ENCODE data around the gene NRN1L.
A peak's percentile ranks its signal among the peaks of the same experiment; 100 is the strongest.

The NRN1L gene

GRCh38 chr16:67923414-67924116 lies 38.9 kb downstream of the NRN1L start:
- no peak overlapping the region for H3K9ac ChIP-seq (ENCODE audit: low read depth, low read length)
- no peaks in the 10 kb centered on the region for H3K27me3 ChIP-seq (ENCODE audit: control insufficient read depth, insufficient read depth, low read length)
- H3K4me1 ChIP-seq (ENCODE audit: control insufficient read depth, insufficient read depth, low read length): peaks cover 13% of the 10 kb centered on the region
- H3K4me3 ChIP-seq (ENCODE audit: low read length): no peak overlapping the region
- no peaks in the 10 kb centered on the region for H3K9me3 ChIP-seq (replicated peaks; ENCODE audit: low read length)
- no peak overlapping the region for H3K4me2 ChIP-seq (ENCODE audit: low read length)
- H3K36me3 ChIP-seq (ENCODE audit: insufficient read depth, low read length): peaks cover 27% of the 10 kb centered on the region

GRCh38 chr16:67924140-67924906 lies 39.6 kb downstream of the NRN1L start:
- peaks cover 32% of the 10 kb centered on the region for H3K36me3 ChIP-seq (ENCODE audit: insufficient read depth, low read length)

GRCh38 chr16:67926181-67926750 lies 41.6 kb downstream of the NRN1L start:
- Histone ChIP-seq H3K9me3 (replicated peaks; ENCODE audit: low read length) (no peaks in the 10 kb centered on the region), H3K4me1 (ENCODE audit: control insufficient read depth, insufficient read depth, low read length) (peaks cover 13% of the 10 kb centered on the region), H3K36me3 (ENCODE audit: insufficient read depth, low read length) (peaks cover 27% of the 10 kb centered on the region), H3K27me3 (ENCODE audit: control insufficient read depth, insufficient read depth, low read length) (no peaks in the 10 kb centered on the region), H3K9ac (ENCODE audit: low read depth, low read length) (peak overlapping the region; percentile 23), H3K4me3 (ENCODE audit: low read length) (no peak overlapping the region), H3K4me2 (ENCODE audit: low read length) (peak overlapping the region; percentile 24)

More at GRCh38 chr16:67924140-67924906, 39.6 kb downstream of the NRN1L start:
- Histone ChIP-seq H3K9ac (ENCODE audit: low read depth, low read length) (no peak overlapping the region), H3K9me3 (replicated peaks; ENCODE audit: low read length) (no peaks in the 10 kb centered on the region), H3K4me3 (ENCODE audit: low read length) (no peak overlapping the region), H3K4me2 (ENCODE audit: low read length) (no peak overlapping the region), H3K4me1 (ENCODE audit: control insufficient read depth, insufficient read depth, low read length) (peaks cover 13% of the 10 kb centered on the region), H3K27me3 (ENCODE audit: control insufficient read depth, insufficient read depth, low read length) (no peaks in the 10 kb centered on the region)

GRCh38 chr16:67927131-67927941 lies 42.7 kb downstream of the NRN1L start:
- Histone ChIP-seq H3K36me3 (ENCODE audit: insufficient read depth, low read length) (peaks cover 27% of the 10 kb centered on the region), H3K9ac (ENCODE audit: low read depth, low read length) (no peak overlapping the region), H3K9me3 (replicated peaks; ENCODE audit: low read length) (no peaks in the 10 kb centered on the region), H3K4me1 (ENCODE audit: control insufficient read depth, insufficient read depth, low read length) (peaks cover 13% of the 10 kb centered on the region), H3K4me2 (ENCODE audit: low read length) (no peak overlapping the region), H3K27me3 (ENCODE audit: control insufficient read depth, insufficient read depth, low read length) (no peaks in the 10 kb centered on the region), H3K4me3 (ENCODE audit: low read length) (no peak overlapping the region)

GRCh38 chr16:67928147-67928546 lies 43.5 kb downstream of the NRN1L start:
- H3K36me3 ChIP-seq (ENCODE audit: insufficient read depth, low read length): peaks cover 27% of the 10 kb centered on the region

GRCh38 chr16:67928561-67929364 lies 44.1 kb downstream of the NRN1L start:
- Histone ChIP-seq H3K4me1 (ENCODE audit: control insufficient read depth, insufficient read depth, low read length) (peaks cover 13% of the 10 kb centered on the region), H3K9ac (ENCODE audit: low read depth, low read length) (no peak overlapping the region), H3K4me3 (ENCODE audit: low read length) (no peak overlapping the region), H3K36me3 (ENCODE audit: insufficient read depth, low read length) (peaks cover 23% of the 10 kb centered on the region), H3K27me3 (ENCODE audit: control insufficient read depth, insufficient read depth, low read length) (no peaks in the 10 kb centered on the region), H3K4me2 (ENCODE audit: low read length) (no peak overlapping the region), H3K9me3 (replicated peaks; ENCODE audit: low read length) (no peaks in the 10 kb centered on the region)

More at GRCh38 chr16:67928147-67928546, 43.5 kb downstream of the NRN1L start:
- H3K4me2 ChIP-seq (ENCODE audit: low read length): no peak overlapping the region
- no peaks in the 10 kb centered on the region for H3K9me3 ChIP-seq (replicated peaks; ENCODE audit: low read length)
- H3K9ac ChIP-seq (ENCODE audit: low read depth, low read length): no peak overlapping the region
- H3K4me3 ChIP-seq (ENCODE audit: low read length): no peak overlapping the region
- H3K4me1 ChIP-seq (ENCODE audit: control insufficient read depth, insufficient read depth, low read length): peaks cover 13% of the 10 kb centered on the region
- H3K27me3 ChIP-seq (ENCODE audit: control insufficient read depth, insufficient read depth, low read length): no peaks in the 10 kb centered on the region

GRCh38 chr16:67930191-67930590 lies 45.5 kb downstream of the NRN1L start:
- H3K27me3 ChIP-seq (ENCODE audit: control insufficient read depth, insufficient read depth, low read length): no peaks in the 10 kb centered on the region
- no peak overlapping the region for H3K9ac ChIP-seq (ENCODE audit: low read depth, low read length)
- H3K4me1 ChIP-seq (ENCODE audit: control insufficient read depth, insufficient read depth, low read length): peaks cover 22% of the 10 kb centered on the region
- no peak overlapping the region for H3K4me3 ChIP-seq (ENCODE audit: low read length)
- no peak overlapping the region for H3K4me2 ChIP-seq (ENCODE audit: low read length)
- peaks cover 17% of the 10 kb centered on the region for H3K36me3 ChIP-seq (ENCODE audit: insufficient read depth, low read length)
- no peaks in the 10 kb centered on the region for H3K9me3 ChIP-seq (replicated peaks; ENCODE audit: low read length)

- H3K27me3 ChIP-seq (ENCODE audit: control insufficient read depth, insufficient read depth, low read length): no peaks in the 10 kb centered on the region
- peaks cover 17% of the 10 kb centered on the region for H3K36me3 ChIP-seq (ENCODE audit: insufficient read depth, low read length)
- H3K4me1 ChIP-seq (ENCODE audit: control insufficient read depth, insufficient read depth, low read length): peaks cover 24% of the 10 kb centered on the region
- no peaks in the 10 kb centered on the region for H3K9me3 ChIP-seq (replicated peaks; ENCODE audit: low read length)
- H3K9ac ChIP-seq (ENCODE audit: low read depth, low read length): no peak overlapping the region
- H3K4me3 ChIP-seq (ENCODE audit: low read length): no peak overlapping the region
- no peak overlapping the region for H3K4me2 ChIP-seq (ENCODE audit: low read length)
Measured at GRCh38 chr16:67930678-67931211, 46.1 kb downstream of the NRN1L start.

GRCh38 chr16:67931712-67932461 lies 47.2 kb downstream of the NRN1L start, which contains the start of gene CTRL:
Gene CTRL (minus strand): TSS chr16:67931862. CDS start chr16:67931852, 10 bp downstream.
- Histone ChIP-seq H3K27me3 (ENCODE audit: control insufficient read depth, insufficient read depth, low read length) (no peaks in the 10 kb centered on the region), H3K4me2 (ENCODE audit: low read length) (no peak within 1 kb of the TSS), H3K4me1 (ENCODE audit: control insufficient read depth, insufficient read depth, low read length) (peaks cover 14% of the 10 kb centered on the region), H3K9me3 (replicated peaks; ENCODE audit: low read length) (no peaks in the 10 kb centered on the region), H3K36me3 (ENCODE audit: insufficient read depth, low read length) (peaks cover 17% of the 10 kb centered on the region), H3K9ac (ENCODE audit: low read depth, low read length) (no peak within 1 kb of the TSS), H3K4me3 (ENCODE audit: low read length) (no peak within 1 kb of the TSS)

- H3K4me3 ChIP-seq (ENCODE audit: low read length): no peak overlapping the region
- H3K4me1 ChIP-seq (ENCODE audit: control insufficient read depth, insufficient read depth, low read length): peaks cover 20% of the 10 kb centered on the region
- no peak overlapping the region for H3K9ac ChIP-seq (ENCODE audit: low read depth, low read length)
- H3K27me3 ChIP-seq (ENCODE audit: control insufficient read depth, insufficient read depth, low read length): no peaks in the 10 kb centered on the region
- H3K9me3 ChIP-seq (replicated peaks; ENCODE audit: low read length): no peaks in the 10 kb centered on the region
- no peak overlapping the region for H3K4me2 ChIP-seq (ENCODE audit: low read length)
- H3K36me3 ChIP-seq (ENCODE audit: insufficient read depth, low read length): peaks cover 14% of the 10 kb centered on the region
Measured at GRCh38 chr16:67932462-67932840, 47.8 kb downstream of the NRN1L start.

All from skeletal muscle satellite cell (primary cell).